Measurements from ENCODE around the gene TTL.
"Not testable (repeated sequence)": the region's sequence is repeated elsewhere in the genome, so short reads cannot be mapped to it uniquely, and the experiment has no call there.

TTL gene

GRCh38 chr2:112481528-112482233, at the start of gene TTL:
Gene TTL (plus strand): TSS chr2:112482156. CDS start chr2:112482345, 189 bp downstream.
- DNase-seq, result peak; percentile 83

- not testable (repeated sequence) for DNase-seq
These were observed 49.6 kb upstream of the TTL start for GRCh38 chr2:112432390-112432734.

GRCh38 chr2:112432735-112433479, 49.0 kb upstream of the TTL start:
- DNase-seq, result peak; percentile 22

- DNase-seq, result peak; percentile 94
These were observed 48.5 kb upstream of the TTL start, which contains the start of gene RGPD8 for GRCh38 chr2:112433480-112433879. Gene RGPD8 (minus strand): TSS chr2:112433645. CDS start chr2:112433453, 192 bp downstream.

GRCh38 chr2:112433932-112434730, 47.8 kb upstream of the TTL start:
- DNase-seq, result no peak

- not testable (repeated sequence) for DNase-seq
These were observed 46.9 kb upstream of the TTL start for GRCh38 chr2:112434890-112435715.

- DNase-seq, result not testable (repeated sequence)
These were observed 46.1 kb upstream of the TTL start for GRCh38 chr2:112435716-112436431.

- not testable (repeated sequence) for DNase-seq
These were observed 45.0 kb upstream of the TTL start for GRCh38 chr2:112436993-112437392.

GRCh38 chr2:112437405-112437831, 44.5 kb upstream of the TTL start:
- DNase-seq, result not testable (repeated sequence)

GRCh38 chr2:112438603-112439261, 43.2 kb upstream of the TTL start:
- not testable (repeated sequence) for DNase-seq

GRCh38 chr2:112444256-112444655, 37.7 kb upstream of the TTL start:
- DNase-seq, result not testable (repeated sequence)

- DNase-seq, result no peak
These were observed 32.1 kb upstream of the TTL start for GRCh38 chr2:112449854-112450253.

- no peak for DNase-seq
These were observed 30.6 kb upstream of the TTL start for GRCh38 chr2:112451317-112451716.

GRCh38 chr2:112454586-112454985, 27.4 kb upstream of the TTL start:
- DNase-seq, result no peak

- no peak for DNase-seq
These were observed 22.6 kb upstream of the TTL start for GRCh38 chr2:112459372-112459771.

GRCh38 chr2:112462178-112462577, 19.8 kb upstream of the TTL start:
- DNase-seq, result no peak

GRCh38 chr2:112463256-112463655, 18.7 kb upstream of the TTL start:
- DNase-seq, result no peak

GRCh38 chr2:112465382-112465781, 16.6 kb upstream of the TTL start:
- no peak for DNase-seq

GRCh38 chr2:112472547-112473263, 9.3 kb upstream of the TTL start:
- no peak for DNase-seq

GRCh38 chr2:112474844-112475486, 7.0 kb upstream of the TTL start:
- DNase-seq, result no peak
